22Rv1 (cell line): ENCODE measurements around the gene MX2.

Experiments used
- CTCF ChIP-seq: fragments of 450-650 bp; IDR thresholded peaks from 2 replicates; pipeline ENCODE4 v1.5.1; 2017; ENCODE audit warnings: mild to moderate bottlenecking
- ZFX ChIP-seq: fragments of 450-650 bp; IDR thresholded peaks from 2 replicates; pipeline ENCODE4 v1.6.1; 2017; ENCODE audit warnings: antibody characterized with exemption, borderline replicate concordance

- no peak for TF ChIP-seq CTCF
- TF ChIP-seq ZFX, result no peak
These were observed 42.6 kb upstream of the MX2 start for GRCh38 chr21:41319273-41319672.
